GM10248 (cell line): ENCODE results near the gene TM4SF20.

ENCODE experiments used
- CTCF ChIA-PET: fragments of 300-600 bp; sonication (Branson Sonifier 250); formaldehyde crosslinking; extraction: SDS; loops from one replicate; lab custom pipeline; 2021; ENCODE audit warnings: antibody characterized with exemption; lab: Yijun Ruan, JAX
- POLR2A ChIA-PET: fragments of 350-650 bp; sonication (Branson Sonifier 250); formaldehyde crosslinking; extraction: SDS; loops from one replicate; lab custom pipeline; 2020; ENCODE audit warnings: antibody characterized with exemption; lab: Yijun Ruan, JAX
- DNase-seq: peaks from one replicate; pipeline ENCODE4 v3.0.0; 2012; ENCODE audit errors: extremely low spot score
- CTCF ChIP-seq: IDR thresholded peaks from 2 replicates; pipeline ENCODE4 v1.5.1; 2012; ENCODE audit warnings: mild to moderate bottlenecking, low read depth; ENCODE audit errors: extremely low read depth, missing control alignments, control extremely low read depth

TM4SF20 gene

GRCh38 chr2:227415538-227416424 lies 36.7 kb upstream of the TM4SF20 start:
- TF ChIP-seq CTCF = no peak
- ChIA-PET CTCF (interaction anchor here (0.6 to 2.6 kb wide), 6 partner anchors 10 to 366 kb away, joined by 3 to 12 read pairs (median 3); no protein-coding TSS in a partner anchor), POLR2A (no interaction called here)
- DNase-seq = no peak

GRCh38 chr2:227414846-227415245 lies 35.7 kb upstream of the TM4SF20 start:
- ChIA-PET CTCF (interaction anchor here (0.7 to 2.6 kb wide), 3 partner anchors 9 to 65 kb away, joined by 3 to 12 read pairs (median 3); no protein-coding TSS in a partner anchor), POLR2A (no interaction called here)
- TF ChIP-seq CTCF = no peak
- DNase-seq = no peak

- POLR2A ChIA-PET = no interaction called here
- no peak for DNase-seq
- CTCF ChIA-PET = no interaction called here
- no peak for TF ChIP-seq CTCF
Measured at GRCh38 chr2:227413371-227413770, 34.3 kb upstream of the TM4SF20 start.

GRCh38 chr2:227412877-227413276 lies 33.8 kb upstream of the TM4SF20 start:
- TF ChIP-seq CTCF = no peak
- no peak for DNase-seq
- ChIA-PET CTCF (no interaction called here), POLR2A (no interaction called here)

- no peak for DNase-seq
- TF ChIP-seq CTCF = no peak
- CTCF ChIA-PET = no interaction called here
- POLR2A ChIA-PET = no interaction called here
Measured at GRCh38 chr2:227411990-227412350, 32.9 kb upstream of the TM4SF20 start.

- TF ChIP-seq CTCF = no peak
- POLR2A ChIA-PET = no interaction called here
- DNase-seq = peak; percentile 48
- CTCF ChIA-PET = interaction anchor here (1.8 to 2.1 kb wide), 3 partner anchors 10 to 354 kb away, joined by 5 to 7 read pairs (median 7); no protein-coding TSS in a partner anchor
Measured at GRCh38 chr2:227411320-227411989, 32.3 kb upstream of the TM4SF20 start.
